ENCODE measurements around the gene CELF4. TPM values are rescaled to one million over a fixed set of nuclear protein-coding genes. Genes with fewer than 3 reads are reported as not detected.

The CELF4 gene
- total RNA-seq, 1 experiment from 2014 or later, result not detected

GRCh38 chr18:37425222-37425621, 140.4 kb downstream of the CELF4 start:
- BruUV-seq (replicated peaks), result no TSS peak
- ChIA-PET CTCF (no interaction called here), POLR2A (no interaction called here)
- Histone ChIP-seq H3K4me1 (ENCODE audit: control insufficient read depth, insufficient read depth, low read length) (no peaks in the 10 kb centered on the region), H3K9me3 (ENCODE audit: control insufficient read depth, insufficient read depth, low read depth, low read length) (no peaks in the 10 kb centered on the region), H3K4me3 (ENCODE audit: low read depth in 2 of 2, low read length in 2 of 2) (no peak overlapping the region), H3K27ac (ENCODE audit: low read length) (no peak overlapping the region), H3K36me3 (ENCODE audit: control insufficient read depth, insufficient read depth, low read length) (no peaks in the 10 kb centered on the region; the same call in 1 of the 2 replicates), H3K27me3 (ENCODE audit: control insufficient read depth, insufficient read depth, low read length) (no peaks in the 10 kb centered on the region)
- no peak for ATAC-seq
- intact Hi-C loops (cut with micrococcal nuclease; ENCODE audit: unreplicated experiment) (no loop called here), in situ Hi-C loops (cut with HindIII; ENCODE audit: low pct_unique_long_range_greater_than_20kb, low sequenced_read_pairs) (no loop called here)
- no peak for TF ChIP-seq CTCF (IDR thresholded peaks at IDR 0.05)
- no peak for TF ChIP-seq REST (IDR thresholded peaks at IDR 0.05; ENCODE audit: insufficient read depth in 1 of 2, low read depth in 2 of 2, low read length in 1 of 2)
- no peak for TF ChIP-seq POLR2AphosphoS5 (IDR thresholded peaks at IDR 0.05; ENCODE audit: low read depth, low read length)
- no peak for TF ChIP-seq TCF7L2 (IDR thresholded peaks at IDR 0.05; ENCODE audit: low read depth, low read length)
- TF ChIP-seq SIN3A (IDR thresholded peaks at IDR 0.05; ENCODE audit: borderline replicate concordance, insufficient read depth, low read depth, low read length), result no peak
- DNase-seq (ENCODE audit: low read depth, low spot score), result no peak

GRCh38 chr18:37424507-37424906, 141.1 kb downstream of the CELF4 start:
- no peaks in the 10 kb centered on the region for H3K4me1 ChIP-seq (ENCODE audit: control insufficient read depth, insufficient read depth, low read length)
- H3K9me3 ChIP-seq (ENCODE audit: control insufficient read depth, insufficient read depth, low read depth, low read length), result no peaks in the 10 kb centered on the region
- in situ Hi-C loops (cut with HindIII; ENCODE audit: low pct_unique_long_range_greater_than_20kb, low sequenced_read_pairs), result no loop called here
- BruUV-seq (replicated peaks), result no TSS peak
- no peak for ATAC-seq
- no peaks in the 10 kb centered on the region for H3K27me3 ChIP-seq (ENCODE audit: control insufficient read depth, insufficient read depth, low read length)
- CTCF ChIA-PET, result no interaction called here
- POLR2A ChIA-PET, result no interaction called here
- no peak for DNase-seq (ENCODE audit: low read depth, low spot score)
- H3K36me3 ChIP-seq (ENCODE audit: control insufficient read depth, insufficient read depth, low read length), result no peaks in the 10 kb centered on the region; the same call in 1 of the 2 replicates
- intact Hi-C loops (cut with micrococcal nuclease; ENCODE audit: unreplicated experiment), result no loop called here
- no peak overlapping the region for H3K4me3 ChIP-seq (ENCODE audit: low read depth in 2 of 2, low read length in 2 of 2)
- H3K27ac ChIP-seq (ENCODE audit: low read length), result no peak overlapping the region
- no peak for TF ChIP-seq POLR2AphosphoS5 (IDR thresholded peaks at IDR 0.05; ENCODE audit: low read depth, low read length)

- CTCF ChIA-PET, result no interaction called here
Measured at GRCh38 chr18:37422596-37422995, 143.0 kb downstream of the CELF4 start.

More at GRCh38 chr18:37422596-37422995, 143.0 kb downstream of the CELF4 start:
- no peaks in the 10 kb centered on the region for H3K27me3 ChIP-seq (ENCODE audit: control insufficient read depth, insufficient read depth, low read length)
- no TSS peak for BruUV-seq (replicated peaks)
- no peak overlapping the region for H3K4me3 ChIP-seq (ENCODE audit: low read depth in 2 of 2, low read length in 2 of 2)
- DNase-seq (ENCODE audit: low read depth, low spot score) (no peak), ATAC-seq (no peak)
- TF ChIP-seq SIN3A (IDR thresholded peaks at IDR 0.05; ENCODE audit: borderline replicate concordance, insufficient read depth, low read depth, low read length) (no peak), REST (IDR thresholded peaks at IDR 0.05; ENCODE audit: insufficient read depth in 1 of 2, low read depth in 2 of 2, low read length in 1 of 2) (no peak), POLR2AphosphoS5 (IDR thresholded peaks at IDR 0.05; ENCODE audit: low read depth, low read length) (no peak), CTCF (IDR thresholded peaks at IDR 0.05) (no peak), TCF7L2 (IDR thresholded peaks at IDR 0.05; ENCODE audit: low read depth, low read length) (no peak)
- POLR2A ChIA-PET, result no interaction called here
- intact Hi-C loops (cut with micrococcal nuclease; ENCODE audit: unreplicated experiment) (no loop called here), in situ Hi-C loops (cut with HindIII; ENCODE audit: low pct_unique_long_range_greater_than_20kb, low sequenced_read_pairs) (no loop called here)
- H3K27ac ChIP-seq (ENCODE audit: low read length), result no peak overlapping the region
- no peaks in the 10 kb centered on the region for H3K9me3 ChIP-seq (ENCODE audit: control insufficient read depth, insufficient read depth, low read depth, low read length)
- no peaks in the 10 kb centered on the region; the same call in 1 of the 2 replicates for H3K36me3 ChIP-seq (ENCODE audit: control insufficient read depth, insufficient read depth, low read length)
- H3K4me1 ChIP-seq (ENCODE audit: control insufficient read depth, insufficient read depth, low read length), result no peaks in the 10 kb centered on the region
